ENCODE results near the gene RHBDL1. TPM values are rescaled to one million over a fixed set of nuclear protein-coding genes. Genes with fewer than 3 reads are reported as not detected.

RHBDL1 gene
- total RNA-seq, 3 donors from 2014 or later (not counting 1 experiment from before 2014, with no cell fraction given): 2.9 to 4.2 (median 4.2) TPM

DNA sequence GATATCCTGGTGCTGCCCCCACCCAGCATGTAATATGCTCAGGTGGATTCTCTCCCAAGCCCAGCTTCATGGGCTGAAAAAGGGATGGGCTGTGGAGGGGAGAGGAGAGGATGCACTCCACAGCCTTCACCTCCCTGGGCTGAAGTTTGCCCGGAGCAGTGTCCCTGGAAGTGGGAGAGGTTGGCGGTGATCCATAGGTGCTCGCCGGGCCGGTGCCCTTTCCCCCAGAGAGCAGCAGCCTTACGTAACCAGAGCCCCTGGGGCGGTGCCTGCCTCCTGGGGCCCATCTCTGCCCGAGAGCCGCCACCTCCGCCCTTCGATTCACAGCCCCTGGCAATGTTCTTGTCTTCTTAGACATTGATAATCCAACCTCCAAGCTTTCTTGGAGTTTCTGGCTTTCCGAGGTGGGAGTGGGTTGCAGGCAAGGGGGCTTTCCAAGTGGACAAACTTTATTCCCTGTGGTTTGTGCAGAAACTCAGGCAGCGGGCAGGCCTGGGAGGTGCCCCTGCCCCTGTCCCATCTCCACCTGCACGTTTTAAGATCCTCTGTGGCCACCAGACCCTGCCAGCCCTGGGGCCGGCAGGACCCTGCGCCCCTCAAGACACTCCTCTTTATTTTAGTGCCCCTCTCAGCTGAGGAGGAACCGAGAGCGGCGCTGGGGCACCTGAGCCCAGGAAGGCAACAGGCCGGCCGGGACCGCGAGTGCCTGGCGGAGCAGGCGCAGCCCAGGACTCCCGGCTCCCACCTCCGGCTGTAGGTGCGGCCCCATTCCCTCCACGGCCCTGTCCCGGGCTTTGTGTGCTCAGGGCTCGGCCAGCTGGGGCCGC is 29.4 kb upstream of the RHBDL1 start:
- Histone ChIP-seq H3K36me3 (ENCODE audit: control insufficient read depth, insufficient read depth, low read length) (no peaks in the 10 kb centered on the region), H3K4me1 (ENCODE audit: control insufficient read depth, insufficient read depth, low read length) (peaks cover 40% of the 10 kb centered on the region), H3K27ac (ENCODE audit: low read length) (no peak overlapping the region), H3K9me3 (ENCODE audit: control insufficient read depth, insufficient read depth, low read length) (no peaks in the 10 kb centered on the region), H3K27me3 (ENCODE audit: control insufficient read depth, insufficient read depth, low read length) (no peaks in the 10 kb centered on the region), H3K4me3 (ENCODE audit: low read length) (no peak overlapping the region)
- Mint-ChIP-seq H3K36me3 (no peaks in the 10 kb centered on the region), H3K27ac (no peak overlapping the region), H3K4me1 (peaks cover 0 to 17% of the 10 kb centered on the region in 2 donors), H3K4me3 (no peak overlapping the region), H3K9me3 (no peaks in the 10 kb centered on the region), H3K27me3 (ENCODE audit: low read depth in 2 of 2) (no peaks in the 10 kb centered on the region)
- DNase-seq: no peak
- TF ChIP-seq, protein P1, sequence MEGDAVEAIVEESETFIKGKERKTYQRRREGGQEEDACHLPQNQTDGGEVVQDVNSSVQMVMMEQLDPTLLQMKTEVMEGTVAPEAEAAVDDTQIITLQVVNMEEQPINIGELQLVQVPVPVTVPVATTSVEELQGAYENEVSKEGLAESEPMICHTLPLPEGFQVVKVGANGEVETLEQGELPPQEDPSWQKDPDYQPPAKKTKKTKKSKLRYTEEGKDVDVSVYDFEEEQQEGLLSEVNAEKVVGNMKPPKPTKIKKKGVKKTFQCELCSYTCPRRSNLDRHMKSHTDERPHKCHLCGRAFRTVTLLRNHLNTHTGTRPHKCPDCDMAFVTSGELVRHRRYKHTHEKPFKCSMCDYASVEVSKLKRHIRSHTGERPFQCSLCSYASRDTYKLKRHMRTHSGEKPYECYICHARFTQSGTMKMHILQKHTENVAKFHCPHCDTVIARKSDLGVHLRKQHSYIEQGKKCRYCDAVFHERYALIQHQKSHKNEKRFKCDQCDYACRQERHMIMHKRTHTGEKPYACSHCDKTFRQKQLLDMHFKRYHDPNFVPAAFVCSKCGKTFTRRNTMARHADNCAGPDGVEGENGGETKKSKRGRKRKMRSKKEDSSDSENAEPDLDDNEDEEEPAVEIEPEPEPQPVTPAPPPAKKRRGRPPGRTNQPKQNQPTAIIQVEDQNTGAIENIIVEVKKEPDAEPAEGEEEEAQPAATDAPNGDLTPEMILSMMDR (IDR thresholded peaks at IDR 0.05): no peak
- intact Hi-C loops (cut with micrococcal nuclease): no loop called here
- WGBS (ENCODE audit: insufficient coverage): 94% methylated on average over 32 of the region's 32 CpGs
- ATAC-seq: no peak

GRCh38 chr16:646679-647172 is 28.7 kb upstream of the RHBDL1 start:
- no peaks in the 10 kb centered on the region for H3K9me3 Mint-ChIP-seq
- H3K27ac Mint-ChIP-seq: no peak overlapping the region
- H3K4me3 Mint-ChIP-seq: no peak overlapping the region
- no peak overlapping the region for H3K27ac ChIP-seq (ENCODE audit: low read length)
- 94% methylated on average over 22 of the region's 22 CpGs for WGBS (ENCODE audit: insufficient coverage)
- intact Hi-C loops (cut with micrococcal nuclease): no loop called here
- no peak overlapping the region for H3K4me3 ChIP-seq (ENCODE audit: low read length)
- H3K36me3 Mint-ChIP-seq: no peaks in the 10 kb centered on the region
- DNase-seq (no peak), ATAC-seq (no peak)
- H3K9me3 ChIP-seq (ENCODE audit: control insufficient read depth, insufficient read depth, low read length): no peaks in the 10 kb centered on the region
- no peaks in the 10 kb centered on the region for H3K27me3 ChIP-seq (ENCODE audit: control insufficient read depth, insufficient read depth, low read length)
- H3K36me3 ChIP-seq (ENCODE audit: control insufficient read depth, insufficient read depth, low read length): no peaks in the 10 kb centered on the region
- peaks cover 35% of the 10 kb centered on the region for H3K4me1 ChIP-seq (ENCODE audit: control insufficient read depth, insufficient read depth, low read length)
- H3K27me3 Mint-ChIP-seq (ENCODE audit: low read depth in 2 of 2): no peaks in the 10 kb centered on the region
- peaks cover 0 to 17% of the 10 kb centered on the region in 2 donors for H3K4me1 Mint-ChIP-seq
- TF ChIP-seq, protein P1 (IDR thresholded peaks at IDR 0.05): no peak

DNA sequence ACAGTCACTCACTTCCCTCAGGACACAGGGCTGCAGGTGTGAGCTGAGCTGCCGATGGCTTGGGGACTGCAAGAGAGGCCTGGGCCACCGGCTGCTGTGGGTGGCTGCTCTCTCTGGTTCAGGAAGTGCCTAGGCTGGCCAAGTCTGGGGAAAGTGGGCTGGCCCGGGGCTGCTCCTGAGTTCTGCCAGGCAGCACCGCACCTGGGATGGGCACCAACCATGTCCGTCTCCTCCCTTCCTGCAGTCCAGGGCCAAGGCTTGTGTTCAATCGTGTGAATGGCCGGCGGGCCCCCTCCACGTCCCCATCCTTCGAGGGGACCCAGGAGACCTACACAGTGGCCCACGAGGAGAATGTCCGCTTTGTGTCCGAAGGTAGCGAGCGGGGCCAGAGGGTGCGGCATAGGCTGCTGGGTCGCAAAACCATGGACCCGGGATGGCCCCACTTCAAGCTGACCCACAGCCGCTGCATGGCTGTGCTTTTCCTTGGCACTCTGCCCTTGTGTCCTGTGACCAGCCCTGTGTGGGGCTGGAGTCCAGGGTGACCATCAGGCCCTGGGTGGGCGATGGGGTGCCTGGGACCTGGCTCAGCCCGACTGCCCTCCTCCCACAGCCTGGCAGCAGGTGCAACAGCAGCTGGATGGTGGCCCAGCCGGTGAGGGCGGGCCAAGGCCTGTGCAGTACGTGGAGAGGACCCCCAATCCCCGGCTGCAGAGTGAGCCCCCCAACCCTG is 28.1 kb upstream of the RHBDL1 start:
- WGBS (ENCODE audit: insufficient coverage): 96% methylated on average over 24 of the region's 25 CpGs
- Mint-ChIP-seq H3K36me3 (no peaks in the 10 kb centered on the region), H3K4me1 (peaks cover 0 to 17% of the 10 kb centered on the region in 2 donors), H3K27ac (no peak overlapping the region), H3K4me3 (no peak overlapping the region), H3K27me3 (ENCODE audit: low read depth in 2 of 2) (no peaks in the 10 kb centered on the region), H3K9me3 (no peaks in the 10 kb centered on the region)
- Histone ChIP-seq H3K4me3 (ENCODE audit: low read length) (no peak overlapping the region), H3K36me3 (ENCODE audit: control insufficient read depth, insufficient read depth, low read length) (no peaks in the 10 kb centered on the region), H3K27ac (ENCODE audit: low read length) (no peak overlapping the region), H3K27me3 (ENCODE audit: control insufficient read depth, insufficient read depth, low read length) (no peaks in the 10 kb centered on the region), H3K4me1 (ENCODE audit: control insufficient read depth, insufficient read depth, low read length) (peaks cover 34% of the 10 kb centered on the region), H3K9me3 (ENCODE audit: control insufficient read depth, insufficient read depth, low read length) (no peaks in the 10 kb centered on the region)
- no peak for ATAC-seq
- intact Hi-C loops (cut with micrococcal nuclease): no loop called here
- TF ChIP-seq, protein P1 (IDR thresholded peaks at IDR 0.05): no peak
- no peak for DNase-seq

Measured in natural killer cell (primary cell).